HG03575 (cell line): ENCODE results near the gene LMTK3.

Experiments
- ATAC-seq: cut with Tn5 transposase; IDR thresholded peaks from one replicate; pipeline ENCODE4 v1.9.1; 2021; ENCODE audit not compliant: unreplicated experiment, insufficient number of reproducible peaks, low FRiP score; ENCODE audit errors: extremely low read depth

Gene LMTK3

GRCh38 chr19:48477067-48477685 lies 34.5 kb downstream of the LMTK3 start:
- no peak for ATAC-seq

DNA sequence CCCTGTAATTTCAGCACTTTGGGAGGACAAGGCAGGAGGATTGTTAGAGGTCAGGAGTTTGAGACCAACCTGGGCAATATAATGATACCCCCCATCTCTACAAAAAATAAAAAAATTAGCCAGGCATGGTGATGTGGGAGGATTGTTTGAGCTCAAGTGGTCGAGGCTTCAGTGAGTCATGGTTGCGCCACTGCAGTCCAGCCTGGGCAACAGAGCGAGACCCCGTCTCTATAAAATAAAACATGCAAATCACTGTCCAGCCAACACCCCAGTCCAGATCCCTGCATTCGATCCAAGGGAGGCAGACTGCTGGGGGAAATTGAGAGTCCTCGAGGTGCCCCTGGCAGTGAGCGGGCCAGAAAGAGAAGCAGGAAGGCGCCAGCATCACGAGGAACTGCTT lies 35.5 kb downstream of the LMTK3 start:
- ATAC-seq, result no peak

DNA sequence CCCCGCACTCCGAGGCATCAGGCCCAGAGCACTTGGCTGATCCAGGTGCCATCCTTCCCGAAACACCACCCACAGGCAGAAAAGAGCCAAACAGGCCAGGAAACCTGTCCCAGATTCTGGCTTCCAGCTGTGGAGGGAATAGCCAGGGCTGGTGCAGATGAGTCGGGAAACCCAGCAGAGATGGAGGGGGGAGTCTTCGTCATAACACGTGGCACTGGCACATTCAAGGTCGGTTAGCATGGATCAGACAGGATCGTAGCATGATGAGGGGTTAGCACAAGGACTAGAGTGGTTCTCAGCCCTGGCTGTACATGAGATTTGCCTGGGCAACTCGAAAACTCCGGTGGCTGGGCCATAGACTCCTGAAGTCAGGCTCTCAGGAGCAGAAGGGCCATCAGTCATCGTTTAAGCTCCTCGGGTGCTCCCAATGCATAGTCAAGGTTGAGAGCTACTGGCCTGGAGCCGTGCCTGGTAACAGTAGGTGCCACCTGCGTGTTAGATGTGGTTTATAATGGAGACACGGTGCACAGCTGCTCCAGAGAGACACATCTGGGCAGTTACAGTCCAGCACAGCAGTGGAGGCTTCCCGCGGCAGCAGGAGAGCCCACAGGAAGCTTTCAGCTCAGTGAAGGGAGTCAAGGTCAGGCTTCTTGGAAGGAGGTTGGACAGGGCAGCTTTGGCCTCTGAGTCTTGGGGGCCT lies 36.1 kb downstream of the LMTK3 start:
- no peak for ATAC-seq

DNA sequence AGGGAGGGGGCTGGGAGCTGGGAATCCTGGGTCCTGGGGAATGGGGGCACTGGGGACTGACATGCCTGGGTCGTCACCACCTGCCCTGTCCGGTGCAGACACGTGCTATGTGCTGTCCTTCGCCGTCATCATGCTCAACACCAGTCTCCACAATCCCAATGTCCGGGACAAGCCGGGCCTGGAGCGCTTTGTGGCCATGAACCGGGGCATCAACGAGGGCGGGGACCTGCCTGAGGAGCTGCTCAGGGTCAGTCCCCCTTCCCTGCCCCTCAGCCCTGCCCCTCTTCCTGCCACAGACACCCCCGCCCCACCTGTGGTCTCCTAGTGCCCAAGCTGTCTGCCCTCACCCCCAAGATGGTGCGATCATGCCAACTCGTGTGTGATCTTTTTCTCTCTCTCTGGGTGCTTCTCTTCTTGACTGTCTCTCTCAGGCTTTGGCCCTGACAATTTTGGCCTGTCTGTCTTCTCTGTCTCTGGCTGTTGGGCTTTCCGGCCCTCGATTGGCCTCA lies 37.5 kb downstream of the LMTK3 start:
- no peak for ATAC-seq

DNA sequence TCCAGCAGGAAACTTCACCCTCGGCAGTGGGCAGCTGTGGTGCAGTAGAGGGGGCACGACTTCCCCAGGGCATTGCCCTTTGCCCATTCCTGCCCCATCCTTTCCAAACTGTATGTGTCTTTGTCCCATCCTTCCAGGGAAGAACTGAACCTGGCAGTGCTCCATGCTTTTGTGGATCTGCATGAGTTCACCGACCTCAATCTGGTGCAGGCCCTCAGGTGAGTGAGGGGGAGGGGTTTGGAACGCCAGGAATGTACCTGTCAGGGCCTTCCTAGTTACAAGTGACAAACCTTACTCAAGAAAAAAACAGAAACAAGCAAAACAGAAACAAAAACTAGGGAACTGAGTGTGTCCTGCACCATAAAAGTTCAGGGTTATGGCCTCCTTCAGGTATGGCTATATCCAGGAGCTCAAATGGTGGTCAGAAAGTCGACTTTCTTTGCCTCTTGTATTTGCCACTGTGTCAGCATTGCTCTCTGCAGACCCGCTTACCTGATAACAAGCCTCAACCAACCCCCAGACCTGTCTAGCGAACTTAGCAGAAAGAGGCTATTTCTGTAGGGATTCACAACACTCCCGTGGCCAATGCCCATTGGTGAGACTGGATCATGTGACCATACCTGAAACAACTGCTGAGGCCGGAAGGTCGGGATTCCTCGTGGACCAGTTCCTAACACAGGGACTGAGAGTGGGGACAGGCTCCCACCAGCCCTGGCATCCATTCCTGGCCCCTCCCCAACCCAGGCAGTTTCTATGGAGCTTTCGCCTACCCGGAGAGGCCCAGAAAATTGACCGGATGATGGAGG lies 38.3 kb downstream of the LMTK3 start:
- ATAC-seq, result no peak

DNA sequence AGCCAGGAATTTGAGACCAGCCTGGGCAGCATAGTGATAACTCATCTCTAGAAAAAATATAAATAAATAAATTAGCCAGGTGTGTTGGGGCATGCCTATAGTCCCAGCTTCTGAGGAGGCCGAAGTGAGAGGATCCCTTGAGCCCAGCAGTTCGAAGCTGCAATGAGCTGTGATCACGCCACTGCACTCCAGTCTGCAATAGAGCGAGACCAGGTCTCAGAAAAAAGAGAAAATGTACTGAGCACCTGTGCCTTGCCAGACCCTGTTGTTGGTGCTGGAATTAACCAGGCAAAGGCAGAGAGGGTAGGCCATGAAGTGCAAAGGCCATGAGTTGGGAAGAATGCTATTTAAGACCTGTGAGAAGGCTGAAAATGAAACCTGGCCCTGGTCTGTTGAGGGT lies 39.8 kb downstream of the LMTK3 start:
- no peak for ATAC-seq

DNA sequence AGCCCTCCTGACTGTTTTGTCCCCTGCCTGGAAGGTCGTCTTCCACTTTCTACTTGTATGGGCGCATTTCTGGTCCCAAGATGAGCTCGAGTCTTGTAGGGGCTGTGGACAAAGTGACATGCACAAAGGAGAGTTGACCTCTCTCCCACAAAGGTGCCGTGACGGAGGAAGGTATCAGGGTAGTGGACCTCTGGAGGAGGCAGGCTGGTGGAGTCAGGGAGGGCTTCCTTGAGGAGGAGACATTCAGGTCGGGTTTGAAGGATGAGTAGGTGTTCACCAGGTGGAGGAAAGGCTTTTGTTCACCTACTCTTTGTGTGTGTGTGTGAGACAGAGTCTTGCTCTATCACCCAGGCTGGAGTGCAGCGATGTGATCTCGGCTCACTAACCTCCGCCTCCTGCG lies 40.8 kb downstream of the LMTK3 start:
- no peak for ATAC-seq

GRCh38 chr19:48469934-48470680 lies 41.5 kb downstream of the LMTK3 start:
- ATAC-seq, result no peak

DNA sequence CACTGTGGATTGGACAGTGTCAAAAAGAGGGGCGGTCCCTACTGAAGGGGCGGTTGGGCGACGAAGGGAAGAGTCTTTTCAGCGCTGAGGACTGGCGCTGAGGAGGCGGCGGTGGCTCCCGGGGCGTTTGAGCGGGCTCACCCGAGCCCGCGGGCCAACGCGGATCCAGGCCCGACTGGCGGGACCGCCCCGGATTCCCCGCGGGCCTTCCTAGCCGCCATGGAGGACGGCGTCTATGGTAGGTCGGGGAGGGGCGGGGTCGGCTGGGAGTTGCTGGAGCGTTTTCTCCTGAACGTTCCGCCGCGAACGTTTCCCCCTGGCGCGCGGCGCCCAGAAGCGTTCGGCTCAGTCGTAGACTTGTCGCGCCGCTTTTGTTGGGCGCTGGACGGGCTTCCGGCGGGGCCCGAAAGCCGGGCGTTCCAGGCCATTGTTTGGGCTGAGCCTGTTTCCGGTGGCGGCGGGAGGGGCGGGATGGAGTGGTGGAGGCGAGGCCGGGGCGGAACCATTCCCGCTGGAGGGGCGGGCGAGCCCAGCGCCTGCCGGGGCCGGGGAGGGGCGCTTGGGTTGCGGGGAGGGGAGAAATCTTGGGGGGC lies 42.2 kb downstream of the LMTK3 start, which contains the start of gene CYTH2:
CYTH2 (plus strand) TSS at position 81 of the 593 bp plus-strand sequence; CDS start at position 220, 139 bp downstream.
- no peak for ATAC-seq

GRCh38 chr19:48468772-48469288 lies 42.8 kb downstream of the LMTK3 start:
- ATAC-seq, result peak; percentile 78

DNA sequence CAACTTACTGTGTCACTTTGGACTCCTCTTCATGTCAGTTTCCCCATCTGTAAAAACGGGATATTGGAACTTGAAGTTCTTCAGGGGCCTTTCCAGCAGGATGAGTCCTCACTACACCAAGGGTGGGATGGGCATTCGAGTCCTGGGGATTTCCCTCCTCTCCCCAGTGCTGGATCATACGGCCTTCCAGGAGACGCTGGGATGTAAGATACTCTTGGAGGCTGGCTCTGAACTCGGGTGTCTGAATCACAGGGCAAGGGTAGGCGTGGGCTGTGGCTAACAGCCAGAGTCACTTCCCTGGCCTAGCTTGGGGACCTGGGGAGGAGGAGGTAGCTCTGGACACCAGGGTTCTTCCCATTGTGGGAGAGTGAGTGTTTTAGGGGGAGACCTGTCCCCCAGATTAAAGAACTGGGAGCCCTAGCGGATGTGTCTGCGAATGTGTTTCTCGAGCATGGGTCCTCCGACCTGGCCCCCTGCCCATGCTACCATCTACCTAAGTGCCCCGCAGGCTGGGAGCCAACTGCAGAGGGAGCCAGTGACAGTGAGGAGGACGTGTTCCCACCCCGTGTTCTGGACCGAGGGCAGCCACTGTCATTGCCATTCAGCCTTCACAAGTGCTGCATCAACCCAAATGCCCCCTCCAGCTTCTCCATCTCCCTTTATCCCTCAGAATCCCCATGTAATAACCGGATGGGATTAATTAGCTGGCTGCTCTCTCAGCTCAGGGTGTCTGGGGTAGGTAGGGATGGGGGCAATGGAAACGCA lies 44.9 kb downstream of the LMTK3 start:
- ATAC-seq, result no peak

GRCh38 chr19:48465215-48465614 lies 46.4 kb downstream of the LMTK3 start:
- no peak for ATAC-seq

DNA sequence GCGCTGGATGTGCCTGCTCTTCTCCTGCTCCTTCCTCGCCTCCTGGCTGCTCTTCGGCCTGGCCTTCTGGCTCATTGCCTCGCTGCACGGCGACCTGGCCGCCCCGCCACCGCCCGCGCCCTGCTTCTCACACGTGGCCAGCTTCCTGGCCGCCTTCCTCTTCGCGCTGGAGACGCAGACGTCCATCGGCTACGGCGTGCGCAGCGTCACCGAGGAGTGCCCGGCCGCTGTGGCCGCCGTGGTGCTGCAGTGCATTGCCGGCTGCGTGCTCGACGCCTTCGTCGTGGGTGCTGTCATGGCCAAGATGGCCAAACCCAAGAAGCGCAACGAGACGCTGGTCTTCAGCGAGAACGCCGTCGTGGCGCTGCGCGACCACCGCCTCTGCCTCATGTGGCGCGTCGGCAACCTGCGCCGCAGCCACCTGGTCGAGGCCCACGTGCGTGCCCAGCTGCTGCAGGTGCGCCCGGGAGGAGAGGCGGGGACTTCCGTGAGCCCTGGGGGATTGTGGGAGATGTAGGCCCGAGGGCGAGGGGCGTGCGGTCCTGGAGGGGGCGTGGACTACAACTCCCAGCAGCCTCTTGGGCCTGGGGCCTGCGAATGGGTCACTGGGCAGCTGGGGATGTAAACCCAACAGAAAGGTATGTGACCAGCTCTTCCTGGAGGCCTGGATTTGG lies 49.5 kb downstream of the LMTK3 start:
- no peak for ATAC-seq

GRCh38 chr19:48461651-48461981 lies 50.0 kb downstream of the LMTK3 start:
- no peak for ATAC-seq

DNA sequence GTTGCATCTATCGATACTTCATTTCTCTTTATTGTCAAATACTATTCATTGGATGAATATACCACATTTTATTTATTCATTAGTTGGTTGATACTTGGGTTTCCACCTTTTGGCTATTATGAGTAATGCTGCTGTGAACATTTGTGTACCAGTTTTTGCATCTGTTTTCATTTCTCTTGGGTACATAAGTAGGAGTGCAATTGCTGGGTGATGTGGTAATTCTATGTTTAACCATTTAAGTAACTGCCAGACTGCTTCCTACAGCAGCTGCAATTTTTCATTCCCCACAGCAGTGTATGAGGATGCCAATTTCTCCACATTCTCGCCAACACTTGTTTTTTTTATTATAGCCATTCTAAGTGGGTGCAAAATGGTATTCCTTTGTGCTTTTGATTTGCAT lies 53.6 kb downstream of the LMTK3 start:
- no peak for ATAC-seq

GRCh38 chr19:48456864-48457263 lies 54.8 kb downstream of the LMTK3 start:
- ATAC-seq, result no peak

GRCh38 chr19:48455908-48456562 lies 55.6 kb downstream of the LMTK3 start:
- ATAC-seq, result no peak
